ENCODE measurements around the gene PSD2. TPM values are rescaled to one million over a fixed set of nuclear protein-coding genes. Genes with fewer than 3 reads are reported as not detected.

The PSD2 gene
- total RNA-seq, 4 donors from 2014 or later = 0.16 TPM; not detected in 3

- no peak for DNase-seq
These were observed 43.0 kb downstream of the PSD2 start for GRCh38 chr5:139838381-139839197.

GRCh38 chr5:139839232-139839815, 43.7 kb downstream of the PSD2 start:
- 91% methylated on average over 16 of the region's 16 CpGs; no CpG with 5 or more reads in 1 of the 2 donors for WGBS, 2 donors (ENCODE audit: low coverage in 1 of 2)
- H3K4me3 ChIP-seq = no peak overlapping the region
- no peak for TF ChIP-seq CTCF (IDR thresholded peaks at IDR 0.05)
- TF ChIP-seq POLR2AphosphoS5 (IDR thresholded peaks at IDR 0.05) = no peak
- TF ChIP-seq POLR2A (IDR thresholded peaks at IDR 0.05) = no peak
- TF ChIP-seq EP300 (IDR thresholded peaks at IDR 0.05; ENCODE audit: low read depth) = no peak
- no peaks in the 10 kb centered on the region for H3K36me3 ChIP-seq
- H3K9me3 ChIP-seq = no peaks in the 10 kb centered on the region
- intact Hi-C loops (cut with DNase I; ENCODE audit: low total_unique reads) = no loop called here
- H3K27me3 ChIP-seq = peaks cover 2% of the 10 kb centered on the region
- H3K27ac ChIP-seq = no peak overlapping the region
- no peak for DNase-seq
- H3K4me1 ChIP-seq = no peaks in the 10 kb centered on the region
- in situ Hi-C loops (cut with MboI; ENCODE audit: low pct_ligation_motif_present in 1 of 4, low pct_unique_long_range_greater_than_20kb in 1 of 4, low sequenced_read_pairs in 3 of 4) = no loop called here

More at GRCh38 chr5:139838381-139839197, 43.0 kb downstream of the PSD2 start:
- in situ Hi-C loops (cut with MboI; ENCODE audit: low pct_ligation_motif_present in 1 of 4, low pct_unique_long_range_greater_than_20kb in 1 of 4, low sequenced_read_pairs in 3 of 4) = no loop called here
- intact Hi-C loops (cut with DNase I; ENCODE audit: low total_unique reads) = no loop called here
- Histone ChIP-seq H3K27me3 (peaks cover 2% of the 10 kb centered on the region), H3K36me3 (no peaks in the 10 kb centered on the region), H3K9me3 (no peaks in the 10 kb centered on the region), H3K4me1 (no peaks in the 10 kb centered on the region), H3K27ac (no peak overlapping the region), H3K4me3 (no peak overlapping the region)
- WGBS, 2 donors (ENCODE audit: low coverage in 1 of 2) = 83 to 100% methylated on average over 1 to 12 of the region's 12 CpGs
- TF ChIP-seq EP300 (IDR thresholded peaks at IDR 0.05; ENCODE audit: low read depth) = no peak
- no peak for TF ChIP-seq POLR2A (IDR thresholded peaks at IDR 0.05)
- TF ChIP-seq CTCF (IDR thresholded peaks at IDR 0.05) = no peak
- TF ChIP-seq POLR2AphosphoS5 (IDR thresholded peaks at IDR 0.05) = no peak

GRCh38 chr5:139839918-139840317, 44.3 kb downstream of the PSD2 start:
- Histone ChIP-seq H3K9me3 (no peaks in the 10 kb centered on the region), H3K4me1 (no peaks in the 10 kb centered on the region), H3K27ac (no peak overlapping the region), H3K4me3 (no peak overlapping the region), H3K27me3 (peaks cover 8% of the 10 kb centered on the region), H3K36me3 (no peaks in the 10 kb centered on the region)
- in situ Hi-C loops (cut with MboI; ENCODE audit: low pct_ligation_motif_present in 1 of 4, low pct_unique_long_range_greater_than_20kb in 1 of 4, low sequenced_read_pairs in 3 of 4) = loop anchor here in 1 of 4 donors (5.0 kb wide), 1 partner anchor 53 kb away; no protein-coding TSS in a partner anchor
- TF ChIP-seq POLR2AphosphoS5 (IDR thresholded peaks at IDR 0.05) (no peak), CTCF (IDR thresholded peaks at IDR 0.05) (no peak), EP300 (IDR thresholded peaks at IDR 0.05; ENCODE audit: low read depth) (no peak), POLR2A (IDR thresholded peaks at IDR 0.05) (no peak)
- intact Hi-C loops (cut with DNase I; ENCODE audit: low total_unique reads) = no loop called here
- no peak for DNase-seq
- 81% methylated on average over 8 of the region's 8 CpGs; no CpG with 5 or more reads in 1 of the 2 donors for WGBS, 2 donors (ENCODE audit: low coverage in 1 of 2)

- Histone ChIP-seq H3K27ac (no peak overlapping the region), H3K4me3 (no peak overlapping the region), H3K27me3 (peaks cover 23% of the 10 kb centered on the region), H3K36me3 (no peaks in the 10 kb centered on the region), H3K4me1 (no peaks in the 10 kb centered on the region), H3K9me3 (no peaks in the 10 kb centered on the region)
- 63 to 74% methylated on average over 4 of the region's 4 CpGs for WGBS, 2 donors (ENCODE audit: low coverage in 1 of 2)
- intact Hi-C loops (cut with DNase I; ENCODE audit: low total_unique reads) (no loop called here), in situ Hi-C loops (cut with MboI; ENCODE audit: low pct_ligation_motif_present in 1 of 4, low pct_unique_long_range_greater_than_20kb in 1 of 4, low sequenced_read_pairs in 3 of 4) (loop anchor here in 1 of 4 donors (5.0 kb wide), 1 partner anchor 54 kb away; no protein-coding TSS in a partner anchor)
- DNase-seq = no peak
- TF ChIP-seq CTCF (IDR thresholded peaks at IDR 0.05) = no peak
- no peak for TF ChIP-seq EP300 (IDR thresholded peaks at IDR 0.05; ENCODE audit: low read depth)
- TF ChIP-seq POLR2AphosphoS5 (IDR thresholded peaks at IDR 0.05) = no peak
- no peak for TF ChIP-seq POLR2A (IDR thresholded peaks at IDR 0.05)
These were observed 45.9 kb downstream of the PSD2 start for GRCh38 chr5:139841549-139841948.

All from transverse colon (tissue), 4 donors.